HepG2 (cell line): ENCODE measurements around the gene SDE2. TPM values are rescaled to one million over a fixed set of nuclear protein-coding genes. Genes with fewer than 3 reads are reported as not detected.
A peak's percentile ranks its signal among the peaks of the same experiment; 100 is the strongest.

Source experiments
- DRAP1 ChIP-seq: IDR thresholded peaks from 2 replicates; pipeline ENCODE4 v1.6.1; 2016; ENCODE audit warnings: missing genetic modification reagents, missing compliant biosample characterization
- HCFC1 ChIP-seq: fragments of 150-350 bp; IDR thresholded peaks from 2 replicates; pipeline ENCODE4 v1.6.1; 2014; ENCODE audit warnings: low read depth, low read length
- HMGA1 ChIP-seq: sonication (generic); formaldehyde crosslinking; conservative IDR thresholded peaks from 2 replicates; pipeline ENCODE4 v1.4.0; 2020; ENCODE audit warnings: missing genetic modification reagents
- HNF4G ChIP-seq, 2 experiments: sonication (generic) in 1 of 2; formaldehyde crosslinking in 1 of 2; IDR thresholded peaks; 2 replicates each; pipeline versions ENCODE4 v1.4.0 to v1.6.1; 2011 to 2020; ENCODE audit warnings: borderline replicate concordance in 2 of 2, low read depth in 2 of 2, mild to moderate bottlenecking in 2 of 2, low read length in 1 of 2, missing genetic modification reagents in 1 of 2, moderate library complexity in 1 of 2
- KLF9 ChIP-seq: IDR thresholded peaks from 2 replicates; pipeline ENCODE4 v1.6.1; 2016; ENCODE audit warnings: low read depth
- MAZ ChIP-seq, 2 experiments: sonication (generic) in 1 of 2; formaldehyde crosslinking in 1 of 2; IDR thresholded peaks; 2 replicates each; pipeline versions ENCODE4 v1.5.0 to v1.6.1; 2012 to 2020; ENCODE audit warnings: low read depth in 2 of 2, mild to moderate bottlenecking in 2 of 2, borderline replicate concordance in 1 of 2, improper control_type of control experiment in 1 of 2, low read length in 1 of 2, missing genetic modification reagents in 1 of 2, moderate library complexity in 1 of 2
- PAXIP1 ChIP-seq: sonication (generic); formaldehyde crosslinking; conservative IDR thresholded peaks from 2 replicates; pipeline ENCODE4 v1.4.0; 2020; ENCODE audit warnings: mild to moderate bottlenecking, missing genetic modification reagents, moderate library complexity
- PHF20 ChIP-seq: sonication (generic); formaldehyde crosslinking; IDR thresholded peaks from 2 replicates; pipeline ENCODE4 v1.5.0; 2020; ENCODE audit warnings: mild to moderate bottlenecking, missing genetic modification reagents
- SP4 ChIP-seq: sonication (generic); formaldehyde crosslinking; IDR thresholded peaks from 2 replicates; pipeline ENCODE4 v1.8.1; 2023; ENCODE audit warnings: mild to moderate bottlenecking, missing genetic modification reagents
- YEATS2 ChIP-seq: sonication (generic); formaldehyde crosslinking; IDR thresholded peaks from 2 replicates; pipeline ENCODE4 v1.4.0; 2020; ENCODE audit warnings: missing genetic modification reagents, borderline replicate concordance
- ZBED4 ChIP-seq: sonication (generic); formaldehyde crosslinking; IDR thresholded peaks from 2 replicates; pipeline ENCODE4 v1.4.0; 2020; ENCODE audit warnings: missing genetic modification reagents, borderline replicate concordance
- ZBTB25 ChIP-seq: IDR thresholded peaks from 2 replicates; pipeline ENCODE4 v1.6.1; 2018; ENCODE audit warnings: missing genetic modification reagents
- ZNF3 ChIP-seq: IDR thresholded peaks from 2 replicates; pipeline ENCODE4 v1.7.0; 2017; ENCODE audit warnings: inconsistent platforms
- ZNF431 ChIP-seq: sonication (generic); formaldehyde crosslinking; IDR thresholded peaks from 2 replicates; pipeline ENCODE4 v1.9.0; 2022; ENCODE audit warnings: missing genetic modification reagents, low read depth, mild to moderate bottlenecking, borderline replicate concordance
- ZNF607 ChIP-seq: sonication (generic); formaldehyde crosslinking; IDR thresholded peaks from 2 replicates; pipeline ENCODE4 v1.5.1; 2020; ENCODE audit warnings: missing genetic modification reagents, mild to moderate bottlenecking, borderline replicate concordance
- ZNF704 ChIP-seq: sonication (generic); formaldehyde crosslinking; IDR thresholded peaks from 2 replicates; pipeline ENCODE4 v1.8.1; 2023; ENCODE audit warnings: mild to moderate bottlenecking, inconsistent platforms, moderate library complexity, missing genetic modification reagents, borderline replicate concordance
- ZNF737 ChIP-seq: sonication (generic); formaldehyde crosslinking; IDR thresholded peaks from 2 replicates; pipeline ENCODE4 v1.5.0; 2020; ENCODE audit warnings: missing genetic modification reagents, mild to moderate bottlenecking, borderline replicate concordance
- ZNF773 ChIP-seq: sonication (generic); formaldehyde crosslinking; IDR thresholded peaks from 2 replicates; pipeline ENCODE4 v1.4.0; 2020; ENCODE audit warnings: missing genetic modification reagents, borderline replicate concordance
- ZSCAN12 ChIP-seq: sonication (generic); formaldehyde crosslinking; IDR thresholded peaks from 2 replicates; pipeline ENCODE4 v1.9.0; 2021; ENCODE audit warnings: mild to moderate bottlenecking, missing genetic modification reagents
- polyA plus RNA-seq, 8 experiments: library from polyadenylated mRNA; depleted of rRNA in 3 of 8; stranded (reverse) in 7 of 8; unstranded in 1 of 8; fragments of >200 nt; fragmentation: Illumina TruSeq in 4 of 8; extraction: Trizol in 4 of 8; gene quantifications; 2 replicates each; pipeline versions ENCODE4 v1.2.1 to v1.2.3, GENCODE V29; 2011 to 2016; ENCODE audit warnings: low read depth in 4 of 8, missing spikeins in 1 of 8, mixed read lengths in 1 of 8; ENCODE audit not compliant: insufficient read depth in 1 of 8
- total RNA-seq, 5 experiments: library from RNA; depleted of rRNA; stranded (reverse); fragments of >200 nt; fragmentation: Illumina TruSeq; extraction: Trizol; gene quantifications; 2 replicates each; pipeline ENCODE4 v1.2.3, GENCODE V29; 2016; ENCODE audit warnings: low read depth in 1 of 5

SDE2 gene
- total and polyA plus RNA-seq, 2 of the 13 experiments (the other 11 are each of a cell fraction or from before 2014, with no cell fraction given): 10.8 to 19.6 TPM

- TF ChIP-seq ZBED4 (no peak), ZNF704 (CRISPR knock-in tag) (no peak), DRAP1 (CRISPR knock-in tag) (no peak), HNF4G (IDR thresholded peaks at IDR 0.05; ENCODE audit: borderline replicate concordance, low read depth, low read length) (peak; percentile 42; the same call in 1 of the 2 replicates), HNF4G (CRISPR knock-in tag; IDR thresholded peaks at IDR 0.05; ENCODE audit: borderline replicate concordance, low read depth) (no peak), SP4 (CRISPR knock-in tag) (no peak), ZBTB25 (CRISPR knock-in tag) (no peak), HMGA1 (no peak), PAXIP1 (CRISPR knock-in tag) (peak; percentile 48; the same call in 1 of the 2 replicates), ZNF607 (CRISPR knock-in tag) (no peak), PHF20 (no peak), ZNF3 (no peak), ZNF431 (CRISPR knock-in tag) (no peak), ZNF773 (CRISPR knock-in tag) (no peak), HCFC1 (no peak), ZNF737 (CRISPR knock-in tag) (no peak), MAZ (IDR thresholded peaks at IDR 0.05; ENCODE audit: borderline replicate concordance, low read depth, low read length) (no peak), MAZ (CRISPR knock-in tag; IDR thresholded peaks at IDR 0.05; ENCODE audit: low read depth) (no peak), YEATS2 (CRISPR knock-in tag) (no peak), ZSCAN12 (CRISPR knock-in tag) (no peak), KLF9 (no peak)
Observed at GRCh38 chr1:226029093-226029496, 30.0 kb upstream of the SDE2 start (continued).
